ENCODE measurements around the gene TMEM217. TPM values are rescaled to one million over a fixed set of nuclear protein-coding genes. Genes with fewer than 3 reads are reported as not detected.
"Not testable (repeated sequence)": the region's sequence is repeated elsewhere in the genome, so short reads cannot be mapped to it uniquely, and the experiment has no call there.

The TMEM217 gene
- polyA plus RNA-seq, 12 donors = 0.59 to 2.2 (median 0.92) TPM; not detected in 2

- DNase-seq = not testable (repeated sequence)
These were observed 71.8 kb downstream of the TMEM217 start for GRCh38 chr6:37185949-37186720.

GRCh38 chr6:37182736-37183590, 75.0 kb downstream of the TMEM217 start:
- no peak for DNase-seq

GRCh38 chr6:37180610-37181009, 77.3 kb downstream of the TMEM217 start:
- DNase-seq = not testable (repeated sequence)

- DNase-seq = no peak
These were observed 77.9 kb downstream of the TMEM217 start for GRCh38 chr6:37180075-37180474.

- no peak for DNase-seq
These were observed 79.9 kb downstream of the TMEM217 start for GRCh38 chr6:37177935-37178517.

- DNase-seq = no peak
These were observed 80.6 kb downstream of the TMEM217 start for GRCh38 chr6:37177077-37177934.

GRCh38 chr6:37176268-37177076, 81.5 kb downstream of the TMEM217 start:
- no peak for DNase-seq

- no peak for DNase-seq
These were observed 82.3 kb downstream of the TMEM217 start for GRCh38 chr6:37175332-37176267.

- no peak for DNase-seq
These were observed 83.2 kb downstream of the TMEM217 start for GRCh38 chr6:37174515-37175331.

GRCh38 chr6:37174196-37174514, 83.8 kb downstream of the TMEM217 start:
- no peak for DNase-seq

GRCh38 chr6:37173493-37174195, 84.3 kb downstream of the TMEM217 start:
- DNase-seq = no peak

- DNase-seq = no peak
These were observed 84.9 kb downstream of the TMEM217 start for GRCh38 chr6:37172912-37173492.

GRCh38 chr6:37171970-37172812, 85.8 kb downstream of the TMEM217 start:
- DNase-seq = peak; percentile 89

- peak; percentile 54 for DNase-seq
These were observed 86.6 kb downstream of the TMEM217 start for GRCh38 chr6:37171201-37171969.

- no peak for DNase-seq
These were observed 87.4 kb downstream of the TMEM217 start for GRCh38 chr6:37170273-37171200.
